K562 (cell line): ENCODE measurements around the gene OLFML2A. TPM values are rescaled to one million over a fixed set of nuclear protein-coding genes. Genes with fewer than 3 reads are reported as not detected.

ENCODE experiments used
- MCM7 ChIP-seq, 2 experiments: fragments of 450-650 bp; IDR thresholded peaks; 2 replicates each; pipeline ENCODE4 v1.6.1; 2016 to 2018
- POLR2G ChIP-seq: fragments of 200-400 bp; formaldehyde crosslinking; IDR thresholded peaks from 2 replicates; pipeline ENCODE4 v1.6.1; 2017; ENCODE audit warnings: low read depth, mild to moderate bottlenecking, antibody characterized with exemption, low read length, moderate library complexity
- RBFOX2 ChIP-seq: fragments of 200-400 bp; formaldehyde crosslinking; IDR thresholded peaks from 2 replicates; pipeline ENCODE4 v1.6.1; 2017; ENCODE audit warnings: low read depth, mild to moderate bottlenecking, low read length, moderate library complexity
- TAF15 ChIP-seq: fragments of 200-400 bp; formaldehyde crosslinking; IDR thresholded peaks from 2 replicates; pipeline ENCODE4 v1.6.1; 2017; ENCODE audit warnings: mild to moderate bottlenecking, low read depth, low read length, moderate library complexity
- ZNF778 ChIP-seq: fragments of 450-650 bp; formaldehyde crosslinking; IDR thresholded peaks from 2 replicates; pipeline ENCODE4 v1.4.0; 2020; ENCODE audit warnings: mild to moderate bottlenecking, moderate library complexity
- polyA plus RNA-seq, 8 experiments: library from polyadenylated mRNA; depleted of rRNA in 4 of 8; stranded (reverse) in 5 of 8; unstranded in 3 of 8; fragments of >200 nt; fragmentation: Nextera tagmentation in 2 of 8; fragmentation: Illumina TruSeq in 1 of 8; extraction: Ambion mirVana in 2 of 8; extraction: Trizol in 1 of 8; gene quantifications; 2 replicates each; pipeline versions ENCODE4 v1.2.1 to v1.2.3, GENCODE V29; 2011 to 2014; ENCODE audit warnings: inconsistent platforms in 1 of 8, missing spikeins in 1 of 8
- total RNA-seq, 7 experiments: library from RNA; depleted of rRNA in 6 of 7; stranded (reverse); fragments of >200 nt in 6 of 7; fragmentation: Illumina TruSeq in 2 of 7; extraction: Trizol in 2 of 7; gene quantifications; 2 replicates each; pipeline versions ENCODE4 v1.2.1 to v1.2.3, GENCODE V29; 2011 to 2021; ENCODE audit warnings: low replicate concordance in 1 of 7
- TF ChIP-seq, protein P1 (sequence below): fragments of 450-650 bp; IDR thresholded peaks from 2 replicates; pipeline ENCODE4 v1.7.0; 2016; ENCODE audit warnings: borderline replicate concordance
- TF ChIP-seq, protein P2 (sequence below), 2 experiments: fragments of 450-650 bp in 1 of 2; IDR thresholded peaks; 2 replicates each; pipeline ENCODE4 v1.6.1; 2011 to 2017; ENCODE audit warnings: low read depth in 2 of 2, antibody characterized with exemption in 1 of 2, borderline replicate concordance in 1 of 2, low read length in 1 of 2, mild to moderate bottlenecking in 1 of 2, mixed read lengths in 1 of 2; ENCODE audit not compliant: control insufficient read depth in 1 of 2
- TF ChIP-seq, protein P3 (sequence below): fragments of 450-650 bp; IDR thresholded peaks from 2 replicates; pipeline ENCODE4 v1.6.1; 2017; ENCODE audit warnings: antibody characterized with exemption, mild to moderate bottlenecking
- TF ChIP-seq, protein P4 (sequence below): sonication (generic); formaldehyde crosslinking; IDR thresholded peaks from 2 replicates; pipeline ENCODE4 v1.8.0; 2022; ENCODE audit warnings: missing genetic modification reagents, mild to moderate bottlenecking, moderate library complexity, borderline replicate concordance
- TF ChIP-seq, protein P5 (sequence below): fragments of 250-450 bp; sonication (Bioruptor Pico); IDR thresholded peaks from 2 replicates; pipeline ENCODE4 v1.8.0; 2021; ENCODE audit warnings: borderline replicate concordance, mild to moderate bottlenecking, moderate library complexity; ENCODE audit not compliant: poor library complexity, severe bottlenecking

The OLFML2A gene
- total and polyA plus RNA-seq, 9 of the 15 experiments (the other 6 are each of a cell fraction or from before 2014, with no cell fraction given): 0.16 TPM; not detected in 8

DNA sequence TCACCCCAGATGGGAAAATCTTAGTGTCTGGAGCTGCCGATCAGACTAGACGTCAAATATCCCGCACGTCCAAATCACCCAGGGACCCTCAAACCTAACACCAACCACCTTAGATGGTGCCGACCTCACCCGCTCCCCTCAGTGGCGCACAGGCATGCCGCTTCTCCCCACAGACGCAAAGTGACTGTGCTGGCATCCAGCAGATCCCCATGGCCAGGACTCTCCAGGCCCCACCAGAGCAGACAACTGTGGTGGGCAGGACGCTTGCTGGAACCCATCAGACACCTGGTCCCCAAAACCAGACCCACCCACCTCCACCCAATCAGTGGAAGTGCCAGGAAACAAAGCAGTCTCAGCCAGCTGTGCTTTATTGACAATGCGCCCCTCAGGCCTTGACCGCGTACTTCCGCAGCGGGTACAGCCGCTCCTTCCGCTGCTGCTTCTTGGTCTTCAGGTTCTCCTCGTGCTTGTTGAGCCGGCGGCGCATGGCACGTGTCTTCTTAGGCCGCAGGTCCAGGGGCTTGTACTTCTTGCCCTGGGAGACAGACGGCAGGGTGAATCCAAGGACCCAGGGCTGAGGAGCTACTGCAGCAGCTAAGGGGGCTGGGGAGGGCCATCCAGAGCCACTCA, 80.7 kb downstream of the OLFML2A start (continued):
- peak; percentile 73 for TF ChIP-seq POLR2G
- TF ChIP-seq RBFOX2: peak; percentile 73
- no peak for TF ChIP-seq MCM7 (IDR thresholded peaks at IDR 0.05)
- TF ChIP-seq, protein P1, sequence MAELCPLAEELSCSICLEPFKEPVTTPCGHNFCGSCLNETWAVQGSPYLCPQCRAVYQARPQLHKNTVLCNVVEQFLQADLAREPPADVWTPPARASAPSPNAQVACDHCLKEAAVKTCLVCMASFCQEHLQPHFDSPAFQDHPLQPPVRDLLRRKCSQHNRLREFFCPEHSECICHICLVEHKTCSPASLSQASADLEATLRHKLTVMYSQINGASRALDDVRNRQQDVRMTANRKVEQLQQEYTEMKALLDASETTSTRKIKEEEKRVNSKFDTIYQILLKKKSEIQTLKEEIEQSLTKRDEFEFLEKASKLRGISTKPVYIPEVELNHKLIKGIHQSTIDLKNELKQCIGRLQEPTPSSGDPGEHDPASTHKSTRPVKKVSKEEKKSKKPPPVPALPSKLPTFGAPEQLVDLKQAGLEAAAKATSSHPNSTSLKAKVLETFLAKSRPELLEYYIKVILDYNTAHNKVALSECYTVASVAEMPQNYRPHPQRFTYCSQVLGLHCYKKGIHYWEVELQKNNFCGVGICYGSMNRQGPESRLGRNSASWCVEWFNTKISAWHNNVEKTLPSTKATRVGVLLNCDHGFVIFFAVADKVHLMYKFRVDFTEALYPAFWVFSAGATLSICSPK: no peak
- TF ChIP-seq, protein P2, sequence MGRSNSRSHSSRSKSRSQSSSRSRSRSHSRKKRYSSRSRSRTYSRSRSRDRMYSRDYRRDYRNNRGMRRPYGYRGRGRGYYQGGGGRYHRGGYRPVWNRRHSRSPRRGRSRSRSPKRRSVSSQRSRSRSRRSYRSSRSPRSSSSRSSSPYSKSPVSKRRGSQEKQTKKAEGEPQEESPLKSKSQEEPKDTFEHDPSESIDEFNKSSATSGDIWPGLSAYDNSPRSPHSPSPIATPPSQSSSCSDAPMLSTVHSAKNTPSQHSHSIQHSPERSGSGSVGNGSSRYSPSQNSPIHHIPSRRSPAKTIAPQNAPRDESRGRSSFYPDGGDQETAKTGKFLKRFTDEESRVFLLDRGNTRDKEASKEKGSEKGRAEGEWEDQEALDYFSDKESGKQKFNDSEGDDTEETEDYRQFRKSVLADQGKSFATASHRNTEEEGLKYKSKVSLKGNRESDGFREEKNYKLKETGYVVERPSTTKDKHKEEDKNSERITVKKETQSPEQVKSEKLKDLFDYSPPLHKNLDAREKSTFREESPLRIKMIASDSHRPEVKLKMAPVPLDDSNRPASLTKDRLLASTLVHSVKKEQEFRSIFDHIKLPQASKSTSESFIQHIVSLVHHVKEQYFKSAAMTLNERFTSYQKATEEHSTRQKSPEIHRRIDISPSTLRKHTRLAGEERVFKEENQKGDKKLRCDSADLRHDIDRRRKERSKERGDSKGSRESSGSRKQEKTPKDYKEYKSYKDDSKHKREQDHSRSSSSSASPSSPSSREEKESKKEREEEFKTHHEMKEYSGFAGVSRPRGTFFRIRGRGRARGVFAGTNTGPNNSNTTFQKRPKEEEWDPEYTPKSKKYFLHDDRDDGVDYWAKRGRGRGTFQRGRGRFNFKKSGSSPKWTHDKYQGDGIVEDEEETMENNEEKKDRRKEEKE (IDR thresholded peaks at IDR 0.05; ENCODE audit: borderline replicate concordance in 1 of 2, control insufficient read depth in 1 of 2, low read depth in 2 of 2, low read length in 1 of 2): peak in 1 of 2 experiments; percentile 15; a peak in 1 of 4 replicates
- TF ChIP-seq, protein P3, sequence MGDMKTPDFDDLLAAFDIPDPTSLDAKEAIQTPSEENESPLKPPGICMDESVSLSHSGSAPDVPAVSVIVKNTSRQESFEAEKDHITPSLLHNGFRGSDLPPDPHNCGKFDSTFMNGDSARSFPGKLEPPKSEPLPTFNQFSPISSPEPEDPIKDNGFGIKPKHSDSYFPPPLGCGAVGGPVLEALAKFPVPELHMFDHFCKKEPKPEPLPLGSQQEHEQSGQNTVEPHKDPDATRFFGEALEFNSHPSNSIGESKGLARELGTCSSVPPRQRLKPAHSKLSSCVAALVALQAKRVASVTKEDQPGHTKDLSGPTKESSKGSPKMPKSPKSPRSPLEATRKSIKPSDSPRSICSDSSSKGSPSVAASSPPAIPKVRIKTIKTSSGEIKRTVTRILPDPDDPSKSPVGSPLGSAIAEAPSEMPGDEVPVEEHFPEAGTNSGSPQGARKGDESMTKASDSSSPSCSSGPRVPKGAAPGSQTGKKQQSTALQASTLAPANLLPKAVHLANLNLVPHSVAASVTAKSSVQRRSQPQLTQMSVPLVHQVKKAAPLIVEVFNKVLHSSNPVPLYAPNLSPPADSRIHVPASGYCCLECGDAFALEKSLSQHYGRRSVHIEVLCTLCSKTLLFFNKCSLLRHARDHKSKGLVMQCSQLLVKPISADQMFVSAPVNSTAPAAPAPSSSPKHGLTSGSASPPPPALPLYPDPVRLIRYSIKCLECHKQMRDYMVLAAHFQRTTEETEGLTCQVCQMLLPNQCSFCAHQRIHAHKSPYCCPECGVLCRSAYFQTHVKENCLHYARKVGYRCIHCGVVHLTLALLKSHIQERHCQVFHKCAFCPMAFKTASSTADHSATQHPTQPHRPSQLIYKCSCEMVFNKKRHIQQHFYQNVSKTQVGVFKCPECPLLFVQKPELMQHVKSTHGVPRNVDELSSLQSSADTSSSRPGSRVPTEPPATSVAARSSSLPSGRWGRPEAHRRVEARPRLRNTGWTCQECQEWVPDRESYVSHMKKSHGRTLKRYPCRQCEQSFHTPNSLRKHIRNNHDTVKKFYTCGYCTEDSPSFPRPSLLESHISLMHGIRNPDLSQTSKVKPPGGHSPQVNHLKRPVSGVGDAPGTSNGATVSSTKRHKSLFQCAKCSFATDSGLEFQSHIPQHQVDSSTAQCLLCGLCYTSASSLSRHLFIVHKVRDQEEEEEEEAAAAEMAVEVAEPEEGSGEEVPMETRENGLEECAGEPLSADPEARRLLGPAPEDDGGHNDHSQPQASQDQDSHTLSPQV: no peak
- TF ChIP-seq, protein P4, sequence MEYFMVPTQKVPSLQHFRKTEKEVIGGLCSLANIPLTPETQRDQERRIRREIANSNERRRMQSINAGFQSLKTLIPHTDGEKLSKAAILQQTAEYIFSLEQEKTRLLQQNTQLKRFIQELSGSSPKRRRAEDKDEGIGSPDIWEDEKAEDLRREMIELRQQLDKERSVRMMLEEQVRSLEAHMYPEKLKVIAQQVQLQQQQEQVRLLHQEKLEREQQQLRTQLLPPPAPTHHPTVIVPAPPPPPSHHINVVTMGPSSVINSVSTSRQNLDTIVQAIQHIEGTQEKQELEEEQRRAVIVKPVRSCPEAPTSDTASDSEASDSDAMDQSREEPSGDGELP (CRISPR knock-in tag): peak; percentile 33; the same call in 1 of the 2 replicates
- TF ChIP-seq ZNF778 (CRISPR knock-in tag): no peak
- TF ChIP-seq TAF15: 0 out of 2 replicates have a peak, but pooled peaks have one; percentile 48
- TF ChIP-seq, protein P5, sequence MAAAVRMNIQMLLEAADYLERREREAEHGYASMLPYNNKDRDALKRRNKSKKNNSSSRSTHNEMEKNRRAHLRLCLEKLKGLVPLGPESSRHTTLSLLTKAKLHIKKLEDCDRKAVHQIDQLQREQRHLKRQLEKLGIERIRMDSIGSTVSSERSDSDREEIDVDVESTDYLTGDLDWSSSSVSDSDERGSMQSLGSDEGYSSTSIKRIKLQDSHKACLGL (CRISPR knock-in tag): no peak
